ENCODE data around the gene PRR5. TPM values are rescaled to one million over a fixed set of nuclear protein-coding genes. Genes with fewer than 3 reads are reported as not detected.
"Not testable (repeated sequence)": the region's sequence is repeated elsewhere in the genome, so short reads cannot be mapped to it uniquely, and the experiment has no call there.

The PRR5 gene
- total and polyA plus RNA-seq, 4 donors: 11.5 to 49.1 (median 19.3) TPM

DNA sequence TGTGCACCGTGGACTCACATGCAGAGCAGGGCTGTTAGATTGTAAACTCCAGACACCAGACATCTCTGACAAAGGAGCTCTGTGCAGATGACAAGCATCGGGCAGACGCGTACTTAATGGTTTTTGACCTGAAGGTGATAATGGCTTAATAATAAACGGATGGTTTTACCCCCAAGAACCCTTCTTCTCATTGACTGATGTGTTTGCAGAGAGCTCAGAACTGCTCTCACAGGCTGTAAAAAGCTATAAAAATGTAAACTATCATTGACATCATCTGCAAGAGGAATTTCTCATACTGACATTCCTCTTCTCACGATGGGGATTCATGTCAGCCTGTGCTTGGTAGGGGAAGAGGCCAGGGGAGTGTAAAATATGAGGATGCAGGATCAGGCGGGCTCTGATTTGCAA is 41.8 kb downstream of the PRR5 start:
- no peak for TF ChIP-seq RAD21 (IDR thresholded peaks at IDR 0.05)
- no peak for TF ChIP-seq FOXA1 (IDR thresholded peaks at IDR 0.05)
- no peak for TF ChIP-seq YY1 (IDR thresholded peaks at IDR 0.05)
- TF ChIP-seq, protein P1, sequence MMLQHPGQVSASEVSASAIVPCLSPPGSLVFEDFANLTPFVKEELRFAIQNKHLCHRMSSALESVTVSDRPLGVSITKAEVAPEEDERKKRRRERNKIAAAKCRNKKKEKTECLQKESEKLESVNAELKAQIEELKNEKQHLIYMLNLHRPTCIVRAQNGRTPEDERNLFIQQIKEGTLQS (IDR thresholded peaks at IDR 0.05): no peak
- no peak for TF ChIP-seq SP1 (IDR thresholded peaks at IDR 0.05)
- no peak for TF ChIP-seq NR2F2 (IDR thresholded peaks at IDR 0.05)
- TF ChIP-seq JUND (IDR thresholded peaks at IDR 0.05): no peak
- TF ChIP-seq EGR1 (IDR thresholded peaks at IDR 0.05; ENCODE audit: low read depth in 2 of 2): no peak
- TF ChIP-seq RXRA (IDR thresholded peaks at IDR 0.05): no peak
- TF ChIP-seq, protein P2, sequence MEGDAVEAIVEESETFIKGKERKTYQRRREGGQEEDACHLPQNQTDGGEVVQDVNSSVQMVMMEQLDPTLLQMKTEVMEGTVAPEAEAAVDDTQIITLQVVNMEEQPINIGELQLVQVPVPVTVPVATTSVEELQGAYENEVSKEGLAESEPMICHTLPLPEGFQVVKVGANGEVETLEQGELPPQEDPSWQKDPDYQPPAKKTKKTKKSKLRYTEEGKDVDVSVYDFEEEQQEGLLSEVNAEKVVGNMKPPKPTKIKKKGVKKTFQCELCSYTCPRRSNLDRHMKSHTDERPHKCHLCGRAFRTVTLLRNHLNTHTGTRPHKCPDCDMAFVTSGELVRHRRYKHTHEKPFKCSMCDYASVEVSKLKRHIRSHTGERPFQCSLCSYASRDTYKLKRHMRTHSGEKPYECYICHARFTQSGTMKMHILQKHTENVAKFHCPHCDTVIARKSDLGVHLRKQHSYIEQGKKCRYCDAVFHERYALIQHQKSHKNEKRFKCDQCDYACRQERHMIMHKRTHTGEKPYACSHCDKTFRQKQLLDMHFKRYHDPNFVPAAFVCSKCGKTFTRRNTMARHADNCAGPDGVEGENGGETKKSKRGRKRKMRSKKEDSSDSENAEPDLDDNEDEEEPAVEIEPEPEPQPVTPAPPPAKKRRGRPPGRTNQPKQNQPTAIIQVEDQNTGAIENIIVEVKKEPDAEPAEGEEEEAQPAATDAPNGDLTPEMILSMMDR (IDR thresholded peaks at IDR 0.05; ENCODE audit: low read depth, low read length, missing input control): no peak
- no peak for TF ChIP-seq HNF4A (conservative IDR thresholded peaks at IDR 0.05)
- TF ChIP-seq, protein P3, sequence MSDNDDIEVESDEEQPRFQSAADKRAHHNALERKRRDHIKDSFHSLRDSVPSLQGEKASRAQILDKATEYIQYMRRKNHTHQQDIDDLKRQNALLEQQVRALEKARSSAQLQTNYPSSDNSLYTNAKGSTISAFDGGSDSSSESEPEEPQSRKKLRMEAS (IDR thresholded peaks at IDR 0.05): no peak
- TF ChIP-seq TAF1 (conservative IDR thresholded peaks at IDR 0.05): no peak
- TF ChIP-seq, protein P4, sequence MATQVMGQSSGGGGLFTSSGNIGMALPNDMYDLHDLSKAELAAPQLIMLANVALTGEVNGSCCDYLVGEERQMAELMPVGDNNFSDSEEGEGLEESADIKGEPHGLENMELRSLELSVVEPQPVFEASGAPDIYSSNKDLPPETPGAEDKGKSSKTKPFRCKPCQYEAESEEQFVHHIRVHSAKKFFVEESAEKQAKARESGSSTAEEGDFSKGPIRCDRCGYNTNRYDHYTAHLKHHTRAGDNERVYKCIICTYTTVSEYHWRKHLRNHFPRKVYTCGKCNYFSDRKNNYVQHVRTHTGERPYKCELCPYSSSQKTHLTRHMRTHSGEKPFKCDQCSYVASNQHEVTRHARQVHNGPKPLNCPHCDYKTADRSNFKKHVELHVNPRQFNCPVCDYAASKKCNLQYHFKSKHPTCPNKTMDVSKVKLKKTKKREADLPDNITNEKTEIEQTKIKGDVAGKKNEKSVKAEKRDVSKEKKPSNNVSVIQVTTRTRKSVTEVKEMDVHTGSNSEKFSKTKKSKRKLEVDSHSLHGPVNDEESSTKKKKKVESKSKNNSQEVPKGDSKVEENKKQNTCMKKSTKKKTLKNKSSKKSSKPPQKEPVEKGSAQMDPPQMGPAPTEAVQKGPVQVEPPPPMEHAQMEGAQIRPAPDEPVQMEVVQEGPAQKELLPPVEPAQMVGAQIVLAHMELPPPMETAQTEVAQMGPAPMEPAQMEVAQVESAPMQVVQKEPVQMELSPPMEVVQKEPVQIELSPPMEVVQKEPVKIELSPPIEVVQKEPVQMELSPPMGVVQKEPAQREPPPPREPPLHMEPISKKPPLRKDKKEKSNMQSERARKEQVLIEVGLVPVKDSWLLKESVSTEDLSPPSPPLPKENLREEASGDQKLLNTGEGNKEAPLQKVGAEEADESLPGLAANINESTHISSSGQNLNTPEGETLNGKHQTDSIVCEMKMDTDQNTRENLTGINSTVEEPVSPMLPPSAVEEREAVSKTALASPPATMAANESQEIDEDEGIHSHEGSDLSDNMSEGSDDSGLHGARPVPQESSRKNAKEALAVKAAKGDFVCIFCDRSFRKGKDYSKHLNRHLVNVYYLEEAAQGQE (IDR thresholded peaks at IDR 0.05): no peak
- no peak for TF ChIP-seq FOXA2 (IDR thresholded peaks at IDR 0.05)
- TF ChIP-seq HNF4G (IDR thresholded peaks at IDR 0.05): no peak
- no peak overlapping the region for H3K4me3 ChIP-seq (ENCODE audit: low read depth in 1 of 3, low read length in 3 of 3)
- WGBS: 59% methylated on average over 7 of the region's 7 CpGs

DNA sequence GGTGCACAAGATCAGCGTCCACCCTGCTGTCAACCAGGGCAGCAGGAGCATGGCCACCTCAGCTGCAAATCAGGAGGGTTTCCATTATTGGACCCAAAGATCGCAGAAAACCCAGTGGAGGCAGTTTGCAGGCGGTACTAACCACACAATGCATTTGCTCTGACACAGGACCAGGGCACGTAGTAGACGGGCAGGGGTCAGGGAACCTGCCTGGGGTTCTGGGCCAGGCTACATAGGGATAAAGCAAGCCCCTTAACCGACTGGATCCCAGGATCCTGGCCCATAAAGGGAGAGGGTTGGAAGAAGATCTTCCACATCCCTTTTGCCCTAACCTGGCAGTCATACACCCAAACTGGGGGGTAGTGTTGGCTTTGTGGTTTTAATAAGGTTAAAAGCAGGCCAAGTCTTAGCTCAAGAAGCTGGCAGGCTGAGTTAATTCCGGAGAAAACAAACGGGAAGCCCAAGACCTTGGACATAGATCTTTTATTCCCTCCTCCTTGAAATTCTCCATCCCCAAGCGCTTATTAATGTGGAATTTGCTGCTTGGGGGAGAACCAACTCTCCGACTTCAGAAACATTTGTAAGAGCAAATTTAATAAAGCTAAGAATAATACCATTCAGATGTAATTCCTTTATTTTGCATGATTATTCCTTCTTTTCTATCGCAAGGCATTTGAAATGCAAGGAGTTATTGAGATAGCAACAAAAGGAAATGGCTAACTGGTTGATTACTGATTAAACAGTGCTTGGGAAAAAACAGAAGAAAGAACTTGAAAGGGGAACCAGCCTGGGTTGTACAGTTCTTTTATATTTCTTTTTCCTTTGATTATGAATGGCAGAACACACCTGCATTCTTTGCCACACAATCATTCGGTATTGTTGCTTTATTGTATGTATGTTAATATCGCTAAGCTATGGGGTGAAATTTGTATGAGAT is 44.1 kb downstream of the PRR5 start:
- no peak for DNase-seq (ENCODE audit: low spot score)
- Histone ChIP-seq H3K27me3 (ENCODE audit: control insufficient read depth in 4 of 4, insufficient read depth in 4 of 4, low read length in 3 of 4) (no peaks in the 10 kb centered on the region), H3K4me1 (ENCODE audit: control insufficient read depth in 4 of 4, insufficient read depth in 4 of 4, low read length in 3 of 4) (peaks cover 0 to 5% (median 0%) of the 10 kb centered on the region in 4 donors), H3K27ac (ENCODE audit: low read depth in 1 of 2, low read length in 2 of 2) (no peak overlapping the region), H3K4me3 (ENCODE audit: low read depth in 1 of 3, low read length in 3 of 3) (no peak overlapping the region), H3K9ac (ENCODE audit: low read depth in 1 of 2, low read length in 2 of 2) (no peak overlapping the region), H3K36me3 (ENCODE audit: control insufficient read depth in 4 of 4, insufficient read depth in 3 of 4, low read depth in 1 of 4, low read length in 3 of 4) (no peaks in the 10 kb centered on the region), H3K9me3 (ENCODE audit: control insufficient read depth in 4 of 4, low read length in 3 of 4) (no peaks in the 10 kb centered on the region)
- 55% methylated on average over 13 of the region's 13 CpGs for WGBS
- no peak for TF ChIP-seq JUND (IDR thresholded peaks at IDR 0.05)
- TF ChIP-seq NR2F2 (IDR thresholded peaks at IDR 0.05): no peak

More for the DNA sequence above, 41.8 kb downstream of the PRR5 start:
- no peaks in the 10 kb centered on the region for H3K9me3 ChIP-seq (ENCODE audit: control insufficient read depth in 4 of 4, low read length in 3 of 4)
- peaks cover 0 to 5% (median 0%) of the 10 kb centered on the region in 4 donors for H3K4me1 ChIP-seq (ENCODE audit: control insufficient read depth in 4 of 4, insufficient read depth in 4 of 4, low read length in 3 of 4)
- H3K27ac ChIP-seq (ENCODE audit: low read depth in 1 of 2, low read length in 2 of 2): no peak overlapping the region
- H3K36me3 ChIP-seq (ENCODE audit: control insufficient read depth in 4 of 4, insufficient read depth in 3 of 4, low read depth in 1 of 4, low read length in 3 of 4): no peaks in the 10 kb centered on the region
- no peak for DNase-seq (ENCODE audit: low spot score)
- H3K27me3 ChIP-seq (ENCODE audit: control insufficient read depth in 4 of 4, insufficient read depth in 4 of 4, low read length in 3 of 4): no peaks in the 10 kb centered on the region
- no peak overlapping the region for H3K9ac ChIP-seq (ENCODE audit: low read depth in 1 of 2, low read length in 2 of 2)

DNA sequence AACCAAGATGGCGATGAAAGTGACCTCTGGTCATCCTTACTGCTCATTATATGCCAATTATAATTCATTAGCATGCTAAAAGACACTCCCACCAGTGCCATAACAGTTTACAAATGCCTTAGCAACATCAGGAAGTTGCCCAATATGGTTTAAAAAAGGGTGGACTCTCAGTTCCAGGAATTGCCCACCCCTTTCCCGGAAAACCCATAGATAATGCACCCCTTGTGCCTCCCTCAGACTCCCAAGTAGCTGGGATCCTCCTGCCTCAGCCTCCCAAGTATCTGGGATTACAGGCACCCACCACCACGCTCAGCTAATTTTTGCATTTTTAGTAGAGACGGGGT is 45.8 kb downstream of the PRR5 start:
- H3K27me3 ChIP-seq (ENCODE audit: control insufficient read depth in 4 of 4, insufficient read depth in 4 of 4, low read length in 3 of 4); H3K27ac ChIP-seq (ENCODE audit: low read depth in 1 of 2, low read length in 2 of 2); H3K4me3 ChIP-seq (ENCODE audit: low read depth in 1 of 3, low read length in 3 of 3); H3K9ac ChIP-seq (ENCODE audit: low read depth in 1 of 2, low read length in 2 of 2); H3K9me3 ChIP-seq (ENCODE audit: control insufficient read depth in 4 of 4, low read length in 3 of 4); H3K4me1 ChIP-seq (ENCODE audit: control insufficient read depth in 4 of 4, insufficient read depth in 4 of 4, low read length in 3 of 4); H3K36me3 ChIP-seq (ENCODE audit: control insufficient read depth in 4 of 4, insufficient read depth in 3 of 4, low read depth in 1 of 4, low read length in 3 of 4); DNase-seq (ENCODE audit: low spot score): not testable (repeated sequence)
- WGBS: 95% methylated on average over 4 of the region's 4 CpGs
